Osteoblast (primary cell): ENCODE measurements around the gene OR52B2. TPM values are rescaled to one million over a fixed set of nuclear protein-coding genes. Genes with fewer than 3 reads are reported as not detected.

Experiments used
- DNase-seq: peaks from one replicate; pipeline ENCODE4 v3.0.0; 2011; ENCODE audit warnings: low spot score, mixed read lengths; ENCODE audit not compliant: insufficient read length; ENCODE audit errors: missing footprints
- H2AFZ ChIP-seq: 2 replicates; pipeline ENCODE4 v1.6.0; 2011; ENCODE audit warnings: mild to moderate bottlenecking, low read length
- H3K27ac ChIP-seq: 2 replicates; pipeline ENCODE4 v1.5.1; 2011; ENCODE audit warnings: mild to moderate bottlenecking, low read depth, low read length, moderate library complexity
- H3K27me3 ChIP-seq: 2 replicates; pipeline ENCODE4 v1.6.0; 2012; ENCODE audit warnings: mild to moderate bottlenecking, control low read depth, inconsistent platforms, low read length, moderate library complexity; ENCODE audit not compliant: insufficient read depth
- H3K36me3 ChIP-seq: 2 replicates; pipeline ENCODE4 v1.5.1; 2011; ENCODE audit warnings: mild to moderate bottlenecking, low read length, control low read depth, moderate library complexity; ENCODE audit not compliant: insufficient read depth
- H3K4me1 ChIP-seq: 2 replicates; pipeline ENCODE4 v1.5.1; 2011; ENCODE audit warnings: mild to moderate bottlenecking, low read length, control low read depth, moderate library complexity; ENCODE audit not compliant: insufficient read depth
- H3K4me2 ChIP-seq: 2 replicates; pipeline ENCODE4 v1.6.0; 2011; ENCODE audit warnings: mild to moderate bottlenecking, low read length; ENCODE audit not compliant: insufficient read depth
- H3K4me3 ChIP-seq: fragments of 200-600 bp; sonication (generic); 3 replicates; pipeline ENCODE4 v1.5.1; 2012; ENCODE audit warnings: mild to moderate bottlenecking, low read length, inconsistent platforms; ENCODE audit not compliant: insufficient read depth
- H3K79me2 ChIP-seq: 2 replicates; pipeline ENCODE4 v1.6.0; 2012; ENCODE audit warnings: mild to moderate bottlenecking, low read length, control low read depth, inconsistent platforms; ENCODE audit not compliant: insufficient read depth
- H3K9me3 ChIP-seq: 2 replicates; pipeline ENCODE4 v1.5.1; 2011; ENCODE audit warnings: low read depth, low read length, control low read depth
- H4K20me1 ChIP-seq: 2 replicates; pipeline ENCODE4 v1.6.0; 2012; ENCODE audit warnings: mild to moderate bottlenecking, low read length, control low read depth; ENCODE audit not compliant: insufficient read depth
- CTCF ChIP-seq: IDR thresholded peaks from 2 replicates; pipeline ENCODE4 v1.5.1; 2011; ENCODE audit warnings: mild to moderate bottlenecking, low read depth, low read length, moderate library complexity; ENCODE audit errors: extremely low read depth
- total RNA-seq: library from RNA; depleted of rRNA; stranded (reverse); fragments of >200 nt; gene quantifications from 2 replicates; pipeline ENCODE4 v1.2.3, GENCODE V29; 2012

The OR52B2 gene
- total RNA-seq, 1 donor, result not detected

- Histone ChIP-seq H3K27me3 (no peaks in the 10 kb centered on the region), H3K4me2 (no peak overlapping the region)
- DNase-seq, result no peak
Observed at GRCh38 chr11:6127881-6128280, 42.2 kb downstream of the OR52B2 start.

GRCh38 chr11:6124245-6124644 is 45.9 kb downstream of the OR52B2 start:
- no peaks in the 10 kb centered on the region for H4K20me1 ChIP-seq
- H3K27me3 ChIP-seq, result no peaks in the 10 kb centered on the region
- DNase-seq, result no peak
- no peaks in the 10 kb centered on the region for H3K36me3 ChIP-seq
- no peaks in the 10 kb centered on the region for H3K9me3 ChIP-seq
- no peak overlapping the region for H3K27ac ChIP-seq
- no peaks in the 10 kb centered on the region for H3K4me1 ChIP-seq
- no peak overlapping the region for H3K4me3 ChIP-seq
- H2AFZ ChIP-seq, result no peak overlapping the region
- no peaks in the 10 kb centered on the region for H3K79me2 ChIP-seq
- TF ChIP-seq CTCF, result no peak
- H3K4me2 ChIP-seq, result no peak overlapping the region

More at GRCh38 chr11:6127881-6128280, 42.2 kb downstream of the OR52B2 start:
- no peak overlapping the region for H3K27ac ChIP-seq
- H3K4me3 ChIP-seq, result no peak overlapping the region
- no peaks in the 10 kb centered on the region for H3K9me3 ChIP-seq
- H3K36me3 ChIP-seq, result no peaks in the 10 kb centered on the region
- H4K20me1 ChIP-seq, result no peaks in the 10 kb centered on the region
- TF ChIP-seq CTCF, result no peak
- no peaks in the 10 kb centered on the region for H3K4me1 ChIP-seq
- H3K79me2 ChIP-seq, result no peaks in the 10 kb centered on the region
- H2AFZ ChIP-seq, result no peak overlapping the region

Other genes with a start within 250 kb of the OR52B2 start
- gene OR56A3, start 228.1 kb downstream of the OR52B2 start, total RNA-seq, result not detected in 2 replicates
- not detected in 2 replicates for gene OR56A5, start 201.8 kb downstream of the OR52B2 start, total RNA-seq
- gene OR52L1, start 183.3 kb downstream of the OR52B2 start, total RNA-seq, result not detected in 2 replicates
- gene OR56A4, start 163.4 kb downstream of the OR52B2 start, total RNA-seq, result not detected in 2 replicates
- under 0.01 TPM in 2 replicates for gene OR56A1, start 139.6 kb downstream of the OR52B2 start, total RNA-seq
- gene OR56B4, start 62.6 kb downstream of the OR52B2 start, total RNA-seq, result not detected in 2 replicates
- gene OR52W1, start 28.9 kb upstream of the OR52B2 start, total RNA-seq, result not detected in 2 replicates
- gene C11orf42, start 35.2 kb upstream of the OR52B2 start, total RNA-seq, result not detected in 2 replicates
- gene FHIP1B, start 64.3 kb upstream of the OR52B2 start, total RNA-seq, result 15.6 and 19.7 TPM in 2 replicates
- gene CNGA4, start 68.8 kb upstream of the OR52B2 start, total RNA-seq, result under 0.01 TPM in 2 replicates
- gene CCKBR, start 89.5 kb upstream of the OR52B2 start, total RNA-seq, result not detected in 2 replicates
- 271 and 314 TPM in 2 replicates for gene CAVIN3, start 150.2 kb upstream of the OR52B2 start, total RNA-seq
- gene SMPD1, start 220.1 kb upstream of the OR52B2 start, total RNA-seq, result 75.6 and 78.4 TPM in 2 replicates
- 40.7 and 45.6 TPM in 2 replicates for gene APBB1, start 248.8 kb upstream of the OR52B2 start, total RNA-seq